Measurements from ENCODE around the gene UBALD1.

The UBALD1 gene

GRCh38 chr16:4641895-4642294 is 27.2 kb upstream of the UBALD1 start:
- FAIRE-seq: no peak

- FAIRE-seq: no peak
Observed at GRCh38 chr16:4641306-4641687, 26.6 kb upstream of the UBALD1 start.

GRCh38 chr16:4640572-4641305 is 26.1 kb upstream of the UBALD1 start:
- FAIRE-seq: no peak

- no peak for FAIRE-seq
Observed at GRCh38 chr16:4639899-4640509, 25.3 kb upstream of the UBALD1 start.

GRCh38 chr16:4637501-4638166 is 22.9 kb upstream of the UBALD1 start:
- no peak for FAIRE-seq

- no peak for FAIRE-seq
Observed at GRCh38 chr16:4636196-4636595, 21.5 kb upstream of the UBALD1 start.

GRCh38 chr16:4634768-4635167 is 20.1 kb upstream of the UBALD1 start:
- FAIRE-seq: no peak

- FAIRE-seq: no peak
Observed at GRCh38 chr16:4633910-4634635, 19.4 kb upstream of the UBALD1 start.

GRCh38 chr16:4631444-4631843 is 16.8 kb upstream of the UBALD1 start:
- no peak for FAIRE-seq

- no peak for FAIRE-seq
Observed at GRCh38 chr16:4628283-4628682, 13.6 kb upstream of the UBALD1 start.

- no peak for FAIRE-seq
Observed at GRCh38 chr16:4626396-4626795, 11.7 kb upstream of the UBALD1 start.

GRCh38 chr16:4625560-4626159 is 11.0 kb upstream of the UBALD1 start:
- no peak for FAIRE-seq

- no peak for FAIRE-seq
Observed at GRCh38 chr16:4624827-4625559, 10.3 kb upstream of the UBALD1 start.

- no peak for FAIRE-seq
Observed at GRCh38 chr16:4624015-4624826, 9.5 kb upstream of the UBALD1 start, which contains the start of gene MGRN1. TSS of gene MGRN1 (plus strand) at chr16:4624826. CDS start at chr16:4624961, 135 bp downstream.

- no peak for FAIRE-seq
Observed at GRCh38 chr16:4623593-4623992, 8.9 kb upstream of the UBALD1 start.

- FAIRE-seq: no peak
Observed at GRCh38 chr16:4618645-4619418, 4.1 kb upstream of the UBALD1 start.

- no peak for FAIRE-seq
Observed at GRCh38 chr16:4617880-4618279, 3.2 kb upstream of the UBALD1 start.

GRCh38 chr16:4616047-4616811 is 1.5 kb upstream of the UBALD1 start:
- FAIRE-seq: peak; percentile 91

GRCh38 chr16:4615384-4616046 is 827 bp upstream of the UBALD1 start:
- FAIRE-seq: no peak

Measured in endometrium (tissue), 2 donors.